ENCODE results near the gene TGFB3.

DNA sequence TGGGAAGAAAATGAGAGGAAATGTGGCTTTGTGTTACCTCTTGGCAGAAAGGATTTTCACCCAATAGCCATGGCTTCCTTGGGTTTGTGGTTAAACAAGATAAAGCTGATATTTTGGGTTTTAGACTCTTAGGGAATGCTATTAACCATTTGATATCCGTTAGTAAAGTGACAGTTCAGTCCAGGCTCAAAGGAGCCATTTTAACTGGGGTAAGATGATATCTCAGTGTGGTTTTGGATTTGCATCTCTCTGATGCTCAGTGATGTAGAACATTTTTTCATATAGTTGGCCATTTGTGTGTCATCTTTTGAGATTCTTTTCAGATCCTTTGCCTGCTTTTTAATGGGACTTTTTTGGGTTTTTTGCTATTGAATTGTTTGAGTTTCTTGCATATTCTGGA lies 33.9 kb upstream of the TGFB3 start:
- no peak for TF ChIP-seq CTCF (IDR thresholded peaks at IDR 0.05)
- no peak for TF ChIP-seq EZH2phosphoT487 (IDR thresholded peaks at IDR 0.05)

Data from neural progenitor cell (in vitro differentiated cells).